ENCODE results near the gene KDM3B.

GRCh38 chr5:138466125-138466899, 113.8 kb downstream of the KDM3B start:
- no peak for TF ChIP-seq CTCF (IDR thresholded peaks at IDR 0.05)
- no peak for TF ChIP-seq POLR2A (IDR thresholded peaks at IDR 0.05)

All from adrenal gland (tissue), 5 donors.